CD4-positive, alpha-beta T cell treated with Interleukin-1 beta for 1 hour (primary cell): ENCODE measurements around the gene RAPGEF6.
A peak's percentile ranks its signal among the peaks of the same experiment; 100 is the strongest.
"Not testable (repeated sequence)": the region's sequence is repeated elsewhere in the genome, so short reads cannot be mapped to it uniquely, and the experiment has no call there.

Source experiments
- DNase-seq, 2 donors: peaks; one replicate each; pipeline ENCODE4 v3.0.0-alpha.2; 2020 to 2022

Gene RAPGEF6, protein sequence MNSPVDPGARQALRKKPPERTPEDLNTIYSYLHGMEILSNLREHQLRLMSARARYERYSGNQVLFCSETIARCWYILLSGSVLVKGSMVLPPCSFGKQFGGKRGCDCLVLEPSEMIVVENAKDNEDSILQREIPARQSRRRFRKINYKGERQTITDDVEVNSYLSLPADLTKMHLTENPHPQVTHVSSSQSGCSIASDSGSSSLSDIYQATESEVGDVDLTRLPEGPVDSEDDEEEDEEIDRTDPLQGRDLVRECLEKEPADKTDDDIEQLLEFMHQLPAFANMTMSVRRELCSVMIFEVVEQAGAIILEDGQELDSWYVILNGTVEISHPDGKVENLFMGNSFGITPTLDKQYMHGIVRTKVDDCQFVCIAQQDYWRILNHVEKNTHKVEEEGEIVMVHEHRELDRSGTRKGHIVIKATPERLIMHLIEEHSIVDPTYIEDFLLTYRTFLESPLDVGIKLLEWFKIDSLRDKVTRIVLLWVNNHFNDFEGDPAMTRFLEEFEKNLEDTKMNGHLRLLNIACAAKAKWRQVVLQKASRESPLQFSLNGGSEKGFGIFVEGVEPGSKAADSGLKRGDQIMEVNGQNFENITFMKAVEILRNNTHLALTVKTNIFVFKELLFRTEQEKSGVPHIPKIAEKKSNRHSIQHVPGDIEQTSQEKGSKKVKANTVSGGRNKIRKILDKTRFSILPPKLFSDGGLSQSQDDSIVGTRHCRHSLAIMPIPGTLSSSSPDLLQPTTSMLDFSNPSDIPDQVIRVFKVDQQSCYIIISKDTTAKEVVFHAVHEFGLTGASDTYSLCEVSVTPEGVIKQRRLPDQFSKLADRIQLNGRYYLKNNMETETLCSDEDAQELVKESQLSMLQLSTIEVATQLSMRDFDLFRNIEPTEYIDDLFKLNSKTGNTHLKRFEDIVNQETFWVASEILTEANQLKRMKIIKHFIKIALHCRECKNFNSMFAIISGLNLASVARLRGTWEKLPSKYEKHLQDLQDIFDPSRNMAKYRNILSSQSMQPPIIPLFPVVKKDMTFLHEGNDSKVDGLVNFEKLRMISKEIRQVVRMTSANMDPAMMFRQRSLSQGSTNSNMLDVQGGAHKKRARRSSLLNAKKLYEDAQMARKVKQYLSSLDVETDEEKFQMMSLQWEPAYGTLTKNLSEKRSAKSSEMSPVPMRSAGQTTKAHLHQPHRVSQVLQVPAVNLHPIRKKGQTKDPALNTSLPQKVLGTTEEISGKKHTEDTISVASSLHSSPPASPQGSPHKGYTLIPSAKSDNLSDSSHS (N-terminal part only)

DNA sequence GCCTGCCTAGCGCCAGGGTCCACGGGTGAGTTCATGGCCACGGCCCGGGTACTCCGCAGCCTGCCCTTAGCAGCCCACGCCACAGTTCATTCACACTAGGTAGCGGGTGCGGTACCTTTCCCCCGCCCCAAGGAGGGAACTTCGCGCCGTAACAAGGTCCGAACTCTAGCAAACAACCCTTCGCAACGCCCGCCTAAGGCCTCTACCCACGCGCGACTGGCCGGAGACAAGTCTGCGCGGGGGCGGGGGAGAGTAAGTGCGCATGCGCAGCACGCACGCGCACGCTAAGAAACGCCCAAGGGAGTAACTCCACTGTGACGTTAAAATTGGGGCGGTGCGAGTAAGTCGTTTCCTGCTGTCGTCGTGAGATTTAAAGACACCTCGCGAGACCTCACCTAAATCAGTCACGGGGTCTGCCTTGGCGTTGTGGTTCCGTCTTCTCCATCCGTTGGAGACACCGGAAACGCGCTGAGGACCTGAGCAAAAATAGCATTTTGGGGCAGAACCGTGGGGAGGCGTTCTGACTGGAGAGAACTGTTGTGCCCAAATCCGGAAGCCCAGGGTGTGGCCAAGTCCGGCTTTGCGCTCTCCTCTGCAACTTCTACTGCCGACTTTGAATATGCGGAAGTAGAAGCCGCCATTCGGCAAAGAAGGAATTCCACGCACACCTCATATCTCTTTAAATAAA, at the start of gene RAPGEF6:
RAPGEF6 (minus strand) TSS at position 234 of the 688 bp plus-strand sequence; CDS start at position 35, 199 bp downstream.
- DNase-seq: peak; percentile 99

DNA sequence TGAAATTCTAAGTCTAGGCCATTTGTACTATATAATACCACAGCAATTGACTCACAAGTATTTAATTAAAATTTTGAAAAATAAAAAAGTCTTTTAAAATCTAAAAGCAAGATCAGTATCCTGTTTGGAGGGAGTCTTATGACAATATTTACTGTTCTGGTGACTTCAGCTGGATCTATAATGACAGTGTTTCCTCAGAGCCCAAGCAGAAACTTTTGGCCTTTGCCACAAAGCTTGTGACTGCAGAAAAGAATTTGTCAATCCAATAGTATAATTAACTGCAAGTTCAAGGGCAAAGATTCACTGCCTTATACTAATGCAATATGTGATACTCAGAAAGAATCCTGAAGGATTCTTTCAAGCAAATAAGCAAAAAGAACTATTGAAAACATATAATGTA, 49.6 kb upstream of the RAPGEF6 start:
- DNase-seq: no peak

DNA sequence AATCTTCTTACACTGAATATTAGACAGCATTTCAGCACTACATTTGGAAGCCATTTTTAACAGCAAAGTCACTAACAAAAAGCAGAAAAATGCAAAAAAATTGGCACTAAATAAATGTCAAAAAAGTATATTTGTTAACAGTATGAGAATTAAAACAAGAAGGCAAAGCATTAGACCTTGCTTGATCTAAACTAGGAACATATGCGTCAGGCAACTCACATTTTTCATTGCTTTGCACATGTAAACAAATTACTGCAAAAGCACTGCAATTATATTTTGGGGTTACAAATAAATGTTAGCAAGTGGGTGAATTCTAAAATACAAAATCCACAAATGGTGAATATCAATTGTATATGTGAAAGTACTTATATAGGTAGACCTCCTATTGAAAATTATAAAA, 49.0 kb upstream of the RAPGEF6 start:
- DNase-seq: no peak

DNA sequence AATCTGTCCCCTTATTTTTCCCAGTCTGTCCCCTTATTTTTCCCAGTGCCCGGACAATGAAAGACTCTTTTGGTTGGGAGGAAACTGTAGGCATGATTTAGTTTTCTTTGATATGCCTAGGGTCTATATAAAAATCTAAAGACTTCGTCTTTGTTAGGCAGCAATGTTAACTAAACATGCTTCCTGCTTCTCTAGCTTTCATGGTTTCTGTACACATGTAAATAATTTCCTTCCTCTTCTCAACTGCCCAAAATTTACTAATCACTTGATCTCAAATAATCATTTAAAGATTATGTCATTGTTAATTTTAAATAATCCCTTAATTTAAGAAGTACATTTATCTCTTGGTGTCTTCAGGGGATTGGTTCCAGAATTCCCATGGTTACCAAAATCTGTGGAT, 47.8 kb upstream of the RAPGEF6 start:
- no peak for DNase-seq

DNA sequence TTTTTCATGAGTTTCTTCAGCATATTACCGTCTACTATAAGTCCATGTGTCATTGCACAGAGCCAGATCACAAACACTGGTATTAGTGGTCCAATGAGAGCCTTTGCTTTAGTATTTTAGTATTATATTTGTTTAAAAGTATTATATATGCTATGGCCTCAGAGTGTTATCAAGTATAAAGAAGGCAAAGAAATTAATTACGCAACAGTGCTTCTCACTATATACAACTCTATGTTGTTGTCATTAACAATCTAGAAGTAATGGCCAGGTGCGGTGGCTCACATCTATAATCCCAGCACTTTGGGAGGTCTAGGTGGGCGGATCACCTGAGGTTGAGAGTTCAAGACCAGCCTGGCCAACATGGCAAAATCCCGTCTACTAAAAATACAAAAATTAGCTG, 47.1 kb upstream of the RAPGEF6 start:
- DNase-seq: no peak

GRCh38 chr5:131679911-131680310, 44.9 kb upstream of the RAPGEF6 start:
- DNase-seq: no peak

GRCh38 chr5:131678273-131678672, 43.2 kb upstream of the RAPGEF6 start:
- not testable (repeated sequence) for DNase-seq

DNA sequence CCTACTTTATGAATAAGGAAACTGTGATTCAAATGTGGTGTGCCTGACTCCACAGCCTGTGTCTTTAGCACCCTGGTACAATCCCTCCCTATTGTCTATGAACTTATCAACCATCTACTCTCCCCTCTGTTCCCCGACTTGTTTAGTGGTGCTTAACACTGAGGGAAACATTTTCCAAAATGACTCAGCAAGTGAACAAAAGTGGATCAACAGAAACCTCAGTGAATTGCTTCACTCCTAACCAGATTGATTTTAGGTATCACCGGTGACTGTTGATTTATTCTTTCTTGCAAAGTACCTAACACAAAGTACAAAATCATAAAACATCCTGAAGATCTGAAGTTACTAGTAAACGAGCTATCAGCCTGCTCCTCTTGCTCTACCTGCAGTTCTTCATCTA, 42.1 kb upstream of the RAPGEF6 start:
- no peak for DNase-seq

DNA sequence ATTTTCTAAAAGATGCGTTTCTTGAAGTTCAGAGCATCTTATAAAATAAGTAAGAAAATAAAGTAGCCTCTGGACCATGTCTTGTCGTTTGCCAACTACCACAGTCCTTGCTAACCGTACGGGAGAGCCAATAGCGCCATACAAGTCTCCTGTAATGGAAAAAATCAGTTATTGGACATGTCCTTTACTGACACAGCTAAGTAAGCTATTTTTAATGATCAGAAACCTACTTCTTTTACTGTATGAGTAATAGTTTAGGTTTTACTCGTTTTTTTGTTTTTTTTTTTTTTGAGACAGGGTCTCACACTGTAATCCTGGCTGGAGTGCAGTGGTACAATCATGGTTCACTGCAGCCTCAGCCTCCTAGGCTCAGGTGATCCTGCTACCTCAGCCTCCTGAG, 37.7 kb upstream of the RAPGEF6 start:
- DNase-seq: no peak

DNA sequence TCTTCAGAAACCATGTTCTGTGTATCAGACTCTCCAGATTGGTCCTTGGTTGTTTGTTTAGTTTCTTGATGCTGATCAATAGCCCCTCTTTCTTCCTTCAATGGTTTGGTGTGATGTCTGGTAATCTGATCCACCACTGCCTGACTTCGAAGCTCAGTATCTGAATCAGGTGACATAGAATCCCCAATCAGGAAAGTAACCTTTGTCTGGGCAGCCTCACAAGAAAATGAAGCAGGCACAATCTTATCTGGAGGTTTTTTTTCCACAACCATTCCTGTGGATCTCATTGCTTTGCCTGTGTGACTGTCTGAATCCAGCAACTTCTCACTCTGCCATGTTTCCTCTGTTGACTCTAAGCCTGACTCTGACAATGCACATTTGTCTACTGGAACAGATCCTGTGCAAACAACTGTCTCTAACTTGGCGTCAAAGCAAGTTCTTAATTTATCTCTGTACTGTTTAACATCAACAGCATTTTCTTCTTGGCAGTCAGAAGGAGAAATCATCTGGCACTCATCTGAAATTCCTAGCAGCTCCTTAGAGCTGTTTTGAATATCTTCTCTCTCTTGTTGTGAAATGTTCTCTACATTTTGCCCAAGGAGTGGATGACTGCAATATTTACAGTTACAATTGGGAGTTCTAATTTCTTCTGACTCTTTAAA, 37.1 kb upstream of the RAPGEF6 start:
- no peak for DNase-seq

DNA sequence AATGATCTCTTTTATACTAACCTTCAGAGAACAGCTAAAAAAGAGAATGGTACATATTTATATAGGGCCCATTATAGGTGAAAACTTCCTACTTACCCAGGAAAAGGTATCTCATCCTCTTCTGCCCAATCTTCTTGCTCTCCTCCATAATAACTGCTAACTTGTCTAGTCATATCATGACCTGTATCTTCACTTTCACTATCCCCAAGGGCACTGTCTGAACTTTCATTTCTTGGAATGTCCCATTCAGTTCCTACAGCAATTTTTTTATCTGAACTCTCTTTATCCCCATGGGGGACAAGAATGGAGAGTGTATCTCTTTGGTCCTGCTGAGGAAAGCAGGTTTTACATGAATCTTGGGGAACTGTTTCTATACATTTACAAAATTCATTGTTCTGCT, 36.4 kb upstream of the RAPGEF6 start:
- no peak for DNase-seq

GRCh38 chr5:131664929-131665328, 29.9 kb upstream of the RAPGEF6 start:
- no peak for DNase-seq

- no peak for DNase-seq
These were observed 26.9 kb upstream of the RAPGEF6 start for GRCh38 chr5:131661933-131662332.

GRCh38 chr5:131659841-131660240, 24.8 kb upstream of the RAPGEF6 start:
- no peak for DNase-seq

DNA sequence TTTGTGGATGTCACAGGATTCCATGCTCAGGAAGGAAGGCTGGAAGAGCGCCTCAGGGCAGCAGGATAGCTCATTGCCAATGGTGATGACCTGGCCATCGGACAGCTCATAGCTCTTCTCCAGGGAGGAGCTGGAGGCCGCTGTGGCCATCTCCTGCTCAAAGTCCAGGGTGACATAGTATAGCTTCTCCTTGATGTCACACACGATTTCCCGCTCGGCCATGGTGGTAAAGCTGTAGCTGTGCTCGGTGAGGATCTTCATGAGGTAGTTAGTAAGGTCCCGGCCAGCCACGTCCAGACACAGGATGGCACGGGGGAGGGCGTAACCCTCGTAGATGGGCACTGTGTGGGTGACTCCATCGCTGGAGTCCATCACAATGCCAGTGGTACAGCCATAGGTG, 24.3 kb upstream of the RAPGEF6 start:
- no peak for DNase-seq

GRCh38 chr5:131654776-131655175, 19.7 kb upstream of the RAPGEF6 start:
- no peak for DNase-seq

GRCh38 chr5:131654309-131654708, 19.3 kb upstream of the RAPGEF6 start:
- DNase-seq: no peak

DNA sequence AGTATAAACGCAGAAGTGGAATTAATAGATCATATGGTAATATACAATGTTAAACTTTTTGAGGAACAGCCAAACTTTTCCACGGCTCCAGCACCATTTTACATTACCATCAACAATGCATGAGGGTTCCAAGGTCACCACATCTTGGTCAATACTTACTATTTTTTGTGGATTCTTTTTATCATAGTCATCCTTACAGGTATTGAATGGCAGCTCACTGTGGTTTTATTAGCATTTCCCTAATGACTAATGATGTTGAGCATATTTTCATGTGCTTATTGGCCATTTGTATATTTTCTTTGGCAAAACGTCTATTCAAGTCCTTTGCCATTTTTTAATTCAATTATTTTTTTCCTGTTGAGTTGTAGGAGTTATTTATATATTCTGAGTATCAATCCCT, 14.1 kb upstream of the RAPGEF6 start:
- no peak for DNase-seq

GRCh38 chr5:131647048-131647769, 12.2 kb upstream of the RAPGEF6 start:
- peak in 1 of 2 donors; percentile 18 for DNase-seq

DNA sequence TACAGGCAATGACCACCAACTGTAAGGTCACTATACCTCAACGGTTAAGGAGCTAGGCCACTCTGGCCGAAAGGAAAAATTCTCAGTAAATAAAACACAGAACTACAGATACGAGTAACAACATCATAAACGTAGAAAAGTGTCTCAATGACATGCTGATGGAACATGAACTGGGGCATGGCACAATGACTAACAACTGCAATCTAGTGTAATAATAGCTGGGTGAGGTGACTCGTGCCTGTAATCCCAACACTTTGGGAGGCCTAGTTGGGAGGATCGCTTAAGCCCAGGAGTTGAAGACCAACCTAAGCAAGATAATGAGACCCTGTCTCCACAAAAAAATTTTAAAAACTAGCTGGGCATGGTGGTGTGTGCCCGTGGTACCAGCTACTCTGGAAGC, 9.8 kb upstream of the RAPGEF6 start:
- DNase-seq: no peak

DNA sequence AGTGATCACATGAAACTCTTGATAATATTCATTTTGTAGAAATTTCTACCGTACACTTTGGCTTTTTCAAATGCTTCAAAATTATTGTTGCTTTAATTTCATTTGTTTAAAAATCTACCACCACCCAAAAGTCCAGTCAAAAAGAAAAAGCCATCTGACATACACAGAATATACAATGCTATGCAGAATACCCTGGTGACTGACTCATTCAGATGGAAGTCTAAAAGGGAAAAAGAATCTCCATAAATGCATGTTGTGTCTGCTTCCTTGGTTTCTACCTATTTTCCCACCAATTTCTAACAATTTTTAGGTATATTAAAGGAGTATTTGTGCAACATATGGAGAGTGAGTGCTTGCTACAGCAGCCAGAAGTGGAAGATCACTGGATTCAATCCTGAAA, 9.3 kb upstream of the RAPGEF6 start:
- no peak for DNase-seq
